Stimulated activated CD8-positive, alpha-beta memory T cell treated with anti-CD3 and anti-CD28 coated beads, Interleukin-2, amount 100 ng/mL, for 1 hour (primary cell): ENCODE data around the gene FAM114A1.
"Not testable (repeated sequence)": the region's sequence is repeated elsewhere in the genome, so short reads cannot be mapped to it uniquely, and the experiment has no call there.

ENCODE experiments used
- DNase-seq, 2 donors: peaks; one replicate each; pipeline ENCODE4 v3.0.0-alpha.2; 2020; ENCODE audit warnings: low read depth in 2 of 2

FAM114A1 gene

DNA sequence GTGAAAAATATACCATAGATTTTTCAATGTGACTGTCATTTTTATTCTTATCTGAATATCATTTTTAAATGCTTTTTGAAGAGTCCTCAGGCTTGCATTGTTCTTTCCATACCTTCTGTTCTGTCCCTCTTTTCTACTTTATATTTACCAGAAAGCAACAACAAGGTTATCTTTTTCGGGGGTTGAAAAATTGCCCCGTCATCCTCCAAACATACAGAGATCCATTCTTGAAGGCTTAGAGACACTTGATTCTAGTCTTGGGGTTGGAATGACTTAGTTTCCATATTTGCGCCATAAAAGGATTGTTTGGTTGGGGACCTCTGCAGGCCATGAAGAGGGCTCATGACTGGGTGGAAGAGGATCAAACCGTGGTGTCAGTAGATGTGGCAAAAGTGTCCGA, 63.5 kb downstream of the FAM114A1 start:
- no peak for DNase-seq

DNA sequence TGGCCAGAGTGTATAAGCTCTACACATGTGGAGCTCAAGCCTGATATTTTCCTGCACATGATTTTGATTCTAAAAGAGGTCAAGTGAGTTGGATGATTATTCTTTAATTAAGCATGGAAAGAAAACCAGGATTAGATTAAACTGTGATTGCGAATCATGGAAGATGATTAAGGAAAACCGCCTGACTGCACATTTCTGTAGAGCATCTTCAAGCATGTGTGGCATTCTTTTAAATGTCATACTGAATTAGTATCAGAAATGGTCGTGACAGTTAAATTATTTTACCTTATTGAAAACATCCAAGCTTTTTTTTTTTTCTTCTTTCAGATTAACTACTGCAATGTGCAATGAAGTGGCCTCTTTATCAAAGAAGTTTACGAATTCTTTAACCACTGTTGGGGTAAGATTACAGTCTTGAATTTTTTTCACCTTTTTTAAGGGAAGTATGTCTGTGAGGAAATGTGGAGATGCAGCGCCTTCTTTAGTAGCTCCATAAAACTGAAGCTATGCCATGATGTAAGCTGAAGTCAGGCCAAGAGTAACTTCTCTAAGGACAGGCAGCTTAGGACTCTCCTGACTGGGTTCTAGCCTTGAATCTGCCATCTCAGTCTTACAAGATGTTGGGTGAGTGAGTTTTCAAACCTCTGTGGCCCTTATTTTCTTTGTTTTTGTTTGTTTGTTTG, 67.9 kb downstream of the FAM114A1 start:
- no peak for DNase-seq

- no peak for DNase-seq
Observed at GRCh38 chr4:38939165-38939564, 71.6 kb downstream of the FAM114A1 start.

DNA sequence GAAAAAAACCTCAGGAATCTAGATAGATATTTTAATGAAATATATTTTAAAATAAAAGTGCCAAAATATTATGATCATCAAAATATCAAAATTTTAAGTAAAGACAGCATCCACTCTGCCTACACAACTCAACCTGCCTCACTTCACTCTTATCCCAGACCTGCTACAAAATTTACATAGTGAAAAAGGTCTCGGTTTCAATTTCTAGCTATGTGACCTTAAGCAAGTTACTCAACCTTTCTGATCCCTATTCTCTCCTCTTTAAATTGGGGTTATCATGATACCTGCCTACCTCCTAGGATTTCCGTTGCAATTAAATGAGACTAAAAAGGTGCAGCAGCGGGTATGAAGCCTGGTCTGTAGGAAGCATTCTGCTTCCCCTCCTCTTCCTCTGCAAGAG, 72.9 kb downstream of the FAM114A1 start:
- DNase-seq: no peak

GRCh38 chr4:38941906-38942305, 74.3 kb downstream of the FAM114A1 start:
- DNase-seq: not testable (repeated sequence)

DNA sequence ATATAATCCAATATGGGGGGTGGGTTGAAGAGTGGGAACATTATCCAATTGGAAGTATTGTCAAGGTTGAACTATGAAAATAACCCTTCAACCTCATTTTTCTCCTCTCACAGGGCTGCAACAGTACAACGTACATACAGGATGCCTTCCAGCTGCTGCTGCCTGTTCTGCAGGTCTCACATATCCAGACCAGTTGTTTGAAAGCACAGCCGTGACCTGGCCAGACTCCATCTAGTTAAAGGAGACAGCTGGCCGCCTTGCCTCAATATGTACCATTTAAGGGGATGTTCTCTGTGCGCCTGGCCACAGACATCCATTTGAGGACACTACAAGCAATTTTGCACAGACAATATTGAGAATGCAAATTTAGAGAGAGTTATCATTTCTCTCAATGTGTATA, 75.7 kb downstream of the FAM114A1 start:
- no peak for DNase-seq

GRCh38 chr4:38944440-38944839, 76.8 kb downstream of the FAM114A1 start:
- DNase-seq: no peak

DNA sequence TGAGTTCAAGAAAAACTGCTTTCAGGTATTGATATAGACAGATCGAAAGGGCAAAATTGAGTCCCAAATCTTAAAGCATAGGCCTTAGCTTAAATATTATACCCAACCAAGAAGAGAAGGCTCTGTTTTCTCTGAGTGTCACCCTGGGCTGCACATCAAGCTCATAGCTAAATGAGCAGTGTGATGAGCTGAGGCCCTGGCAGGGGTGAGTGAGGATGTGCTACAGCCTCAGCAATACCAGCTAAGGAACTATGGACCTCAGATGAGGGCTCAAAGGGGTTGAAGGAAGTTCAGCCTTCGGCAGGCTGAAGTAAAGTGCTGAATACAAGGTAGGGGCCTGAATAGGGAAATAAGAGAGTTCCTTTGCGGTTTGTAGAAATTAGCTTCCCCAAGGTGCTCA, 79.3 kb downstream of the FAM114A1 start:
- DNase-seq: no peak

DNA sequence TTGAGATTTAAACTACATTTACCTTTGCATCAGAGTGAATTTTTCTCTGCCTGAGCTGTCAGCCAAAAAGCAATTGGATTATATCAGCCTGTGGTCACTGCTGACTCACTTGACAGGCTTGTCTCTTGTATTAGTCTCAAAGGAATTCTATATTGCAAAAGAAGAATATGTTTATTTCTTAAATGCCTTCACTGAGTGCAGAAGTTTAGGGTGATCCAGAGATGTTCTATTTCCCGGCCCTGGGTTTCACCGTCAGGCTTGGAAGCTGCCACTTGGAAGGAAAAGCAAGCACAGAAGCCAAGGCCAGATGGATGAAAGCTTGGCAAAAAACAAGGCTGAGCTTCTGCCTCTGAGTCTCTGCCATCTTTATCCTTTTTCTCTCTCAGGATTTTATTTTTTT, 80.9 kb downstream of the FAM114A1 start:
- DNase-seq: no peak

- peak; percentile 2 for DNase-seq
Observed at GRCh38 chr4:38949411-38950051, 81.9 kb downstream of the FAM114A1 start.

DNA sequence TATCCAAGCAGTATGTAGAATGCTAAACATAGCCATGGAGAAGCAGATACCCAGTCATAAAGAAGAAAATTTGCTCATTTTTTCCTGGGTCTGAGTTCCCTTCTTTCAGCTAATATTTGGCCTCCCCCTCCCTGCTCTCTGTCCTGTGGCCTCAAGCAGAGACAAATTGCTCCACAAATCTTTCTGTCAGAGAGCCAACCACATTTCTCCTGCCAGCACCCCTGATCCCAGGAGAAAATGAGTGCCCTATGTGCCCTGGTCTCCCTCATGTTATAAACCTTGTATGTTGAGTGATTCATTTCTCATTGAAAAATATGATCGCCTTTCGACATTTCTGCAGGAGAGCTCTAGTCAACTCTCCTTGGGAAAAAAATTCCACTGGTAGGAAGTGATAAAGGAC, 82.6 kb downstream of the FAM114A1 start:
- DNase-seq: no peak

- no peak for DNase-seq
Observed at GRCh38 chr4:38950734-38951133, 83.1 kb downstream of the FAM114A1 start.

DNA sequence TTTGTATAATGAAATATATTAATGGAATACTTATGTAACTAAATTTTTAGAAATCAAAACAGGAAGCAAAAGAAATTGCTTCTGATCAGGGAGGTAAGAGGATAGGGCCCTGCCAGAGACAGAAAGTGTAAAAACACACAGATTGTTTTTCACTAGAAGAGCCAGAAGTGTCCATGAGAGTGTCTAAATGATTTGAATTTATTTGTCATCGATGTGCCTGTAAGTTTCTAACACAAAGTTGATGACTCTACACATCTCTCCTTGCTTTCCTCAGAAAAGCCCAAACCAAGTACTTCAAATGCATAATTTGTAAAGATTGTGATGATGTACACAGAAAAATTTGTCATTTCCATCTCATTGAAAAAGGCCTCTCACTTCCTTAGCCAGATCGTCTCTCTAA, 84.0 kb downstream of the FAM114A1 start:
- DNase-seq: no peak

GRCh38 chr4:38952017-38952416, 84.4 kb downstream of the FAM114A1 start:
- no peak for DNase-seq

GRCh38 chr4:38954727-38955126, 87.1 kb downstream of the FAM114A1 start:
- DNase-seq: no peak

DNA sequence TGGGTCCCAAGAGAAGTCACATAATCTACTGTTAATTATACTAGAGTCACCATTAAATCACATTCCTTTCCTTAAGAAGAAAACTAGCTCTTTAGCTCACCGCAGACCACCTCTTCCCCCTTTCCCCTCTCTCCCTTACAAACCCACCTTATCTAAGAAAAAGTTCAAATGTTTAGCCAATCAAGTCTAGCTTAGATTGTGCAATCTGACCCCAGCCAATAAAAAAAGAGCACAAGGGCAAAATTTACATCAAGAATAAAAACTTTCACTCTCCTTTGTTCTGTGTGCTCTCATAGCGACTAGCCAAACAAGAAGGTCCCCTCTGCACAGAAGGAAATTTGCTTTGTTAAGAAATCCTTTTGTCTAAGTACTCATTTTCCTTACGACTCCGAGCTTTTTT, 88.4 kb downstream of the FAM114A1 start:
- no peak for DNase-seq

DNA sequence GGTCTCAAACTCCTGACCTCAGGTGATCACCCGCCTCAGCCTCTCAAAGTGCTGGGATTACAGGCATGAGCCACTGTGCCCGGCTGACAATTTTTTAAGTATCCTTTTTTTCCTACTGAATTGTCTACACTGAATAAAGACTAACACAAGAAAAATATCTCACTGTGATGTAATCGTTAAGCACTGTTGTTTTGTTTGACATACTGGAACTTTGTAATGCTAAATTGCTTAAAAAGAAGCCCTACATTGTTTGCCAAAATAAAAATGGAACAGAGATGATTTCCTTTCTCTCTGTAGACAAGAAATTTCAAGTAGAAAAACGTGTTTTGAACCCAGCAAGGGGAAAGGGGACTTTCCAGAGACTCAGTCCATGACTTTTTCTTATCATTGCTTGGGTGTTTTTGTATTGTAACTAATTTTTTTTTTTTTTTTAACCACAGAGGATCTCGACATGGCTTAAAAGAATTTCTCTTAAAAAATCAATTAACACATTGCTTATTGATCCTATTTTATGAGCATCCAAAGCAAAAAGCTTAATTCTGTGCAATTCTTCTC, 89.7 kb downstream of the FAM114A1 start:
- DNase-seq: no peak

- no peak for DNase-seq
Observed at GRCh38 chr4:38957893-38958292, 90.3 kb downstream of the FAM114A1 start.

GRCh38 chr4:38958453-38959190, 91.0 kb downstream of the FAM114A1 start:
- DNase-seq: no peak

- not testable (repeated sequence) for DNase-seq
Observed at GRCh38 chr4:38959248-38959647, 91.6 kb downstream of the FAM114A1 start.

DNA sequence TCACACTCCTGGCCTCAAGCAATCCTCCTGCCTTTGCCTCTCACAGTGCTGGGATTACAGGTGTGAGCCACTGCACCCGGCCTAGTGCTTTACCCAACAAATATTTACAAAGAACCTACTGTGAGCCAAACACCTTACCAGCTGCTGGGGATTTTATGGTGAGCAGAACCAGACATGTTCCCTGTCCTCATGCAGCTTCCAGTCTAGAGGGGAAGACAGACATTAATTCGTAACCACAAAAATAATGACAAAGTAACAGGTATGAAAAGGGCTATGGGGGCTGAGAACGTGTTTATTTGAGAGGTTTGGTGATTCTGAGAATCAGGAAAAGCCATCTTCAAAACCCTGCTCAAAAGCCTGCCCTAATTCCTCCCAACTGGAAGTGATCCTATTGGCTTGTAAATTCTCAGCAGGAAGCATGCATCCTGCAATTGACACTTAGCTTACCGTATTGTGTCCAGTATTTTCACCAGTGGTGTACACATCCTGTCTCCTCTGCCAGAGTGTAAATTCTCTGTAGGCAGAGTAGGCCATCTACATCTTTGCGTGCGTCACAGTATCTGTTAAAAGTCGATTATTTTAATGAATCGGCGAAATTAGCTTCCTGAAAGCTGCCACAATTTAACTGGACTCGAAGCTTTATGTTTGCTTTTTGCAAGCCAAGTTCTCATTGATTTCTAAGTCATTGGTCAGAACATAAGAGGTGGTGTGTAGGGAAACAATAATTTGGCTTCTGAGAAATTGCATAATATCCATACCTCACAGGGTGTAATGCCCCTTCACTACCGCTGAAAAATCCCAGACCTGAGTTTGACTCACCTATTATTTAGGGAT, 97.6 kb downstream of the FAM114A1 start:
- no peak for DNase-seq

DNA sequence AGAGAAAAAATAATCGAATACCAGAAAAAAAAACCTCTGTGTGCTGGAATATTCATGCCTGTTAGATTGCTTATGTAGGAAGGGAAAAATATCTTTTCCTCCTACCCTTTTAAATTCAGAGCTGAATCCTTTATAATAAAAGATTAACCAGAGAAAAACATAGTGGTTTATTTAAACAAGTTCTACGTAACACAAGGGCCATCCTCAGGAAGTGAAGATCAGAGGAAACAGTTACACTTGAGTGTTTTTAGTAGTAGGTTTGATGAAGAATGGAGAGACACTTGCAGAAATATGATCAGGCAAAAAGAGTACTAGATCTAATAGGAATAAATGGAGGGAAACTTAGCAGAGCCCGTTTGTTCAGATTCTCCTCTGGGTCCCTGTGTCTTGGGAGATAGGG, 98.3 kb downstream of the FAM114A1 start:
- DNase-seq: no peak
